ENCODE measurements around the gene MIB2. TPM values are rescaled to one million over a fixed set of nuclear protein-coding genes. Genes with fewer than 3 reads are reported as not detected.
A peak's percentile ranks its signal among the peaks of the same experiment; 100 is the strongest.

MIB2 gene
- total and polyA plus RNA-seq, 5 donors from 2014 or later, result 15.9 to 58.2 (median 19.7) TPM

GRCh38 chr1:1623631-1624442 lies 8.5 kb downstream of the MIB2 start:
- DNase-seq (peak in 1 of 3 donors; percentile 1), ATAC-seq (ENCODE audit: low read depth in 2 of 2) (no peak)
- no peaks in the 10 kb centered on the region for H3K27me3 Mint-ChIP-seq
- Histone ChIP-seq H3K4me1 (ENCODE audit: control insufficient read depth, insufficient read depth, low read length, poor library complexity, severe bottlenecking) (no peaks in the 10 kb centered on the region), H3K9me3 (ENCODE audit: control insufficient read depth in 2 of 2, low read length in 2 of 2) (no peaks in the 10 kb centered on the region), H3K36me3 (ENCODE audit: control insufficient read depth, insufficient read depth, low read length) (no peaks in the 10 kb centered on the region), H3K27ac (ENCODE audit: insufficient read depth, low read length, poor library complexity, severe bottlenecking) (no peak overlapping the region), H3K27me3 (ENCODE audit: control insufficient read depth, insufficient read depth, low read length) (no peaks in the 10 kb centered on the region), H3K4me3 (ENCODE audit: low read depth, low read length) (no peak overlapping the region)
- H3K4me3 Mint-ChIP-seq, result peak overlapping the region in 1 of 4 donors; percentile 38
- H3K9me3 Mint-ChIP-seq, result no peaks in the 10 kb centered on the region
- H3K27ac Mint-ChIP-seq, result no peak overlapping the region
- peaks cover 0 to 3% (median 0%) of the 10 kb centered on the region in 4 donors for H3K4me1 Mint-ChIP-seq
- no peaks in the 10 kb centered on the region for H3K36me3 Mint-ChIP-seq

DNA sequence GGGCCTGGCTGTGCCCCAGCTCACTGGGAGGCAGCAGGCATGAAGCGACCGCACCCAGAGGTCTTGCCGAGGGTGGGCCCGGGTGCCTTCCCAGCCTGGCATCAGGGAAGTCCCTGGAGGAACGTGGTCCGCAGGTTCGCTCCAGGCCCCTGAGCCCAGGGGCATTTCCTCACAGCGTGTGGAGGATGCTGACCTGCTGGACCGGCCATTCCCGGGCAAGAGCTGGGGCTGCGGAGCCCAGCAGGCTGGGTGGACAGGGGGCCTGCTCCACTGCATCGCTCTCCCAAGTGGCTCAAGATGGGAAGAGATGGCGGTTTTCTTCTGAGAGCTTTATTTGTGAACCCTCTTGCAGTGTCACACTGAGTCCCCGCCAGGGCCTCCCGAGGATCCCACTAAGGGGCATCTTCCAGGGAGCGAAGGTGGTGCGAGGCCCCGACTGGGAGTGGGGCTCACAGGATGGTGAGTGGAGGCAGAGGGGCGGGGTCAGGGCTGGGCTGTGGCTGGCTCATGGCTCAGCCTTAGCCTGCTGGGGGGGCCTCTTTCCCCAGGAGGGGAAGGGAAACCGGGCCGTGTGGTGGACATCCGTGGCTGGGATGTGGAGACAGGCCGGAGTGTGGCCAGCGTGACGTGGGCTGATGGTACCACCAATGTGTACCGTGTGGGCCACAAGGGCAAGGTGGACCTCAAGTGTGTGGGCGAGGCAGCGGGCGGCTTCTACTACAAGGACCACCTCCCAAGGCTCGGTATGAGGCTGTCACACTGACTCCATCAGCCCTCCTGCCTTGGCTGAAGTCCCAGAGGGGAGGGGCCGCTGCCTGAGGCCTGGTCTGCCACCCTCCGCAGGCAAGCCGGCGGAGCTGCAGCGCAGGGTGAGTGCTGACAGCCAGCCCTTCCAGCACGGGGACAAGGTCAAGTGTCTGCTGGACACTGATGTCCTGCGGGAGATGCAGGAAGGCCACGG lies 9.4 kb downstream of the MIB2 start:
- ATAC-seq (ENCODE audit: low read depth in 2 of 2) (no peak), DNase-seq (no peak)
- Mint-ChIP-seq H3K27ac (no peak overlapping the region), H3K27me3 (no peaks in the 10 kb centered on the region), H3K9me3 (no peaks in the 10 kb centered on the region), H3K4me1 (peaks cover 0 to 3% (median 0%) of the 10 kb centered on the region in 4 donors), H3K36me3 (no peaks in the 10 kb centered on the region), H3K4me3 (peak overlapping the region in 2 of 4 donors; percentile 38 to 49)
- Histone ChIP-seq H3K9me3 (ENCODE audit: control insufficient read depth in 2 of 2, low read length in 2 of 2) (no peaks in the 10 kb centered on the region), H3K36me3 (ENCODE audit: control insufficient read depth, insufficient read depth, low read length) (no peaks in the 10 kb centered on the region), H3K27me3 (ENCODE audit: control insufficient read depth, insufficient read depth, low read length) (no peaks in the 10 kb centered on the region), H3K4me3 (ENCODE audit: low read depth, low read length) (no peak overlapping the region), H3K27ac (ENCODE audit: insufficient read depth, low read length, poor library complexity, severe bottlenecking) (no peak overlapping the region), H3K4me1 (ENCODE audit: control insufficient read depth, insufficient read depth, low read length, poor library complexity, severe bottlenecking) (peaks cover 6% of the 10 kb centered on the region)

GRCh38 chr1:1625404-1625775 lies 10.1 kb downstream of the MIB2 start:
- ATAC-seq (ENCODE audit: low read depth in 2 of 2) (no peak), DNase-seq (no peak)
- H3K36me3 ChIP-seq (ENCODE audit: control insufficient read depth, insufficient read depth, low read length), result no peaks in the 10 kb centered on the region
- no peak overlapping the region for H3K27ac ChIP-seq (ENCODE audit: insufficient read depth, low read length, poor library complexity, severe bottlenecking)
- Mint-ChIP-seq H3K4me3 (no peak overlapping the region), H3K4me1 (peaks cover 0 to 6% (median 3%) of the 10 kb centered on the region in 4 donors), H3K9me3 (peaks cover 0 to 2% (median 0%) of the 10 kb centered on the region in 7 donors), H3K36me3 (no peaks in the 10 kb centered on the region), H3K27me3 (peaks cover 4% of the 10 kb centered on the region), H3K27ac (peak overlapping the region in 1 of 3 donors; percentile 62)
- H3K4me3 ChIP-seq (ENCODE audit: low read depth, low read length), result no peak overlapping the region
- peaks cover 9% of the 10 kb centered on the region for H3K4me1 ChIP-seq (ENCODE audit: control insufficient read depth, insufficient read depth, low read length, poor library complexity, severe bottlenecking)
- H3K27me3 ChIP-seq (ENCODE audit: control insufficient read depth, insufficient read depth, low read length), result no peaks in the 10 kb centered on the region
- no peaks in the 10 kb centered on the region for H3K9me3 ChIP-seq (ENCODE audit: control insufficient read depth in 2 of 2, low read length in 2 of 2)

DNA sequence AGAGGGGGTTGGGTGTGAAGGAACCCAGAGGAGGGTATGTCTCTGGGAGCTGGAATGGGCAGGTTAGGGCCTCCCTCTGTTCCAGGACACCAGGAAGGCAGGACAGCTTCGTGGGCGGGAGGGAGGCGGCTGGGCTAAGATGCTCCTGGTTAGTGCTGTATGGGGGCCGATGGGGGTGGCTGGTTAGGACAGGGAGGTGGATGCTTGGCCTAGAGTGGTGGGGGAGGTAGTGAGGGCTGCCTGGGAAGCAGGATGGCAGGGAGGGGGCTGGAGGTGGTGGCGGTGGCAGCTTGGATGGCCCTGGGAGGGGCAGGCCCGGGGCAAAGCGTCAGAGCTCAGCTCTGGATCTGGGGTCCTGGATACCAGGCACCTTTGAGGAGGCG lies 10.5 kb downstream of the MIB2 start:
- peaks cover 14% of the 10 kb centered on the region for H3K4me1 ChIP-seq (ENCODE audit: control insufficient read depth, insufficient read depth, low read length, poor library complexity, severe bottlenecking)
- no peak overlapping the region for H3K4me3 Mint-ChIP-seq
- peaks cover 6% of the 10 kb centered on the region for H3K27me3 Mint-ChIP-seq
- H3K9me3 ChIP-seq (ENCODE audit: control insufficient read depth in 2 of 2, low read length in 2 of 2), result no peaks in the 10 kb centered on the region
- no peaks in the 10 kb centered on the region for H3K36me3 Mint-ChIP-seq
- DNase-seq (no peak), ATAC-seq (ENCODE audit: low read depth in 2 of 2) (no peak)
- H3K36me3 ChIP-seq (ENCODE audit: control insufficient read depth, insufficient read depth, low read length), result no peaks in the 10 kb centered on the region
- H3K4me3 ChIP-seq (ENCODE audit: low read depth, low read length), result no peak overlapping the region
- H3K27me3 ChIP-seq (ENCODE audit: control insufficient read depth, insufficient read depth, low read length), result no peaks in the 10 kb centered on the region
- peaks cover 0 to 2% (median 0%) of the 10 kb centered on the region in 7 donors for H3K9me3 Mint-ChIP-seq
- H3K27ac ChIP-seq (ENCODE audit: insufficient read depth, low read length, poor library complexity, severe bottlenecking), result no peak overlapping the region
- H3K4me1 Mint-ChIP-seq, result peaks cover 0 to 6% (median 4%) of the 10 kb centered on the region in 4 donors
- H3K27ac Mint-ChIP-seq, result peak overlapping the region in 1 of 3 donors; percentile 62

DNA sequence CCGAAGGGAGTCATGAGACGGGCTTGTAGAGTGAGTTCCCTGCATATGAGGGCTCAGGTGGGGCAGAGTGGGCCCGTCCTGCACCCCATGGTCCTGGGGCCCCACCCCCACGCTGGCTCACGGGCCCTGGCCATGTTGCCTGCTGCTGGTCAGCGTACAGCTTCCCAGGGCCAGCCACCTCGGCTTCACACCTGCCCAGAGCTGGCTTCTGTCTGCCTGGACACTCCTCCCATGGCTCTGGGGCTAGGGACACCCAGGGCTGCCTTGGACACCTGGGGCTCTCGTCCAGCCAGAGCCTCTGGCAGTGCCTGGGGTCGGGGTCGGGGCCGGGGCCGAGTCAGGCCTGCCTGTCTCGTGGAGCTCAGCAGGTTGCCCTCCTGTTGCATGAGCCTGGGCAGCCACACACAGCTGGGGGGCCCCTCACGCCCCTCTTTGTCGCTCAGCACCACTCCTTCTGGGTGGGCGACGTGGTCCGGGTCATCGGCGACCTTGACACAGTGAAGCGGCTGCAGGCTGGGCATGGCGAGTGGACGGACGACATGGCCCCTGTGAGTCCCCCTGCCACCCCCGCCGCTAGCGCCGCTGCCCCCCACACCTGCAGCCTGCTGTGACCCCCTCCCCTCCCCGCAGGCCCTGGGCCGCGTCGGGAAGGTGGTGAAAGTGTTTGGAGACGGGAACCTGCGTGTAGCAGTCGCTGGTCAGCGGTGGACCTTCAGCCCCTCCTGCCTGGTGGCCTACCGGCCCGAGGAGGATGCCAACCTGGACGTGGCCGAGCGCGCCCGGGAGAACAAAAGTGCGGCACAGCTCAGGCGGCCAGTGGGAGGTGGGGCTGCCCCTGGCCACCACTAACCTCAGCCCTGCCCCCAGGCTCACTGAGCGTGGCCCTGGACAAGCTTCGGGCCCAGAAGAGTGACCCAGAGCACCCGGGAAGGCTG lies 11.2 kb downstream of the MIB2 start:
- Histone ChIP-seq H3K27ac (ENCODE audit: insufficient read depth, low read length, poor library complexity, severe bottlenecking) (no peak overlapping the region), H3K9me3 (ENCODE audit: control insufficient read depth in 2 of 2, low read length in 2 of 2) (no peaks in the 10 kb centered on the region), H3K36me3 (ENCODE audit: control insufficient read depth, insufficient read depth, low read length) (no peaks in the 10 kb centered on the region), H3K4me3 (ENCODE audit: low read depth, low read length) (no peak overlapping the region), H3K27me3 (ENCODE audit: control insufficient read depth, insufficient read depth, low read length) (no peaks in the 10 kb centered on the region), H3K4me1 (ENCODE audit: control insufficient read depth, insufficient read depth, low read length, poor library complexity, severe bottlenecking) (peaks cover 20% of the 10 kb centered on the region)
- Mint-ChIP-seq H3K27me3 (peaks cover 6% of the 10 kb centered on the region), H3K36me3 (no peaks in the 10 kb centered on the region), H3K27ac (no peak overlapping the region), H3K4me1 (peaks cover 0 to 6% (median 4%) of the 10 kb centered on the region in 4 donors), H3K9me3 (peaks cover 0 to 2% (median 0%) of the 10 kb centered on the region in 7 donors), H3K4me3 (no peak overlapping the region)
- DNase-seq (no peak), ATAC-seq (ENCODE audit: low read depth in 2 of 2) (no peak)

GRCh38 chr1:1627261-1627828 lies 12.0 kb downstream of the MIB2 start:
- Histone ChIP-seq H3K27ac (ENCODE audit: insufficient read depth, low read length, poor library complexity, severe bottlenecking) (no peak overlapping the region), H3K9me3 (ENCODE audit: control insufficient read depth in 2 of 2, low read length in 2 of 2) (no peaks in the 10 kb centered on the region), H3K4me3 (ENCODE audit: low read depth, low read length) (no peak overlapping the region), H3K4me1 (ENCODE audit: control insufficient read depth, insufficient read depth, low read length, poor library complexity, severe bottlenecking) (peaks cover 29% of the 10 kb centered on the region), H3K36me3 (ENCODE audit: control insufficient read depth, insufficient read depth, low read length) (no peaks in the 10 kb centered on the region), H3K27me3 (ENCODE audit: control insufficient read depth, insufficient read depth, low read length) (no peaks in the 10 kb centered on the region)
- no peaks in the 10 kb centered on the region for H3K36me3 Mint-ChIP-seq
- peaks cover 0 to 2% (median 0%) of the 10 kb centered on the region in 7 donors for H3K9me3 Mint-ChIP-seq
- DNase-seq, result no peak
- no peak for ATAC-seq (ENCODE audit: low read depth in 2 of 2)
- no peak overlapping the region for H3K4me3 Mint-ChIP-seq
- H3K27me3 Mint-ChIP-seq, result peaks cover 6% of the 10 kb centered on the region
- H3K4me1 Mint-ChIP-seq, result peaks cover 0 to 8% (median 4%) of the 10 kb centered on the region in 4 donors
- H3K27ac Mint-ChIP-seq, result no peak overlapping the region
